Endothelial cell (in vitro differentiated cells): ENCODE measurements around the gene RBM33. TPM values are rescaled to one million over a fixed set of nuclear protein-coding genes. Genes with fewer than 3 reads are reported as not detected.

Experiments used
- DNase-seq: peaks from one replicate; pipeline ENCODE4 v3.0.0; 2021; ENCODE audit warnings: low spot score
- H3K27ac Mint-ChIP-seq: one replicate; pipeline ENCODE4 v1.8.0; 2021; ENCODE audit warnings: mixed read lengths, inconsistent platforms; ENCODE audit not compliant: unreplicated experiment
- H3K27me3 Mint-ChIP-seq: one replicate; pipeline ENCODE4 v1.8.0; 2021; ENCODE audit warnings: mild to moderate bottlenecking, moderate library complexity, mixed read lengths, inconsistent platforms; ENCODE audit not compliant: unreplicated experiment
- H3K36me3 Mint-ChIP-seq: one replicate; pipeline ENCODE4 v1.8.0; 2021; ENCODE audit warnings: mild to moderate bottlenecking, low read depth, mixed read lengths, inconsistent platforms; ENCODE audit not compliant: unreplicated experiment
- H3K4me1 Mint-ChIP-seq: one replicate; pipeline ENCODE4 v1.8.0; 2021; ENCODE audit warnings: mild to moderate bottlenecking, mixed read lengths, inconsistent platforms; ENCODE audit not compliant: unreplicated experiment
- H3K4me3 Mint-ChIP-seq: one replicate; pipeline ENCODE4 v1.8.0; 2021; ENCODE audit warnings: mild to moderate bottlenecking, mixed read lengths, inconsistent platforms; ENCODE audit not compliant: unreplicated experiment
- H3K9me3 Mint-ChIP-seq: one replicate; pipeline ENCODE4 v1.8.0; 2021; ENCODE audit warnings: mixed read lengths, inconsistent platforms; ENCODE audit not compliant: unreplicated experiment
- long read RNA-seq: library from polyadenylated mRNA; unstranded; transcript quantifications from one replicate; pipeline ENCODE4 v2.0.0, GENCODE V29; 2020; ENCODE audit not compliant: unreplicated experiment
- total RNA-seq: library from RNA; stranded (reverse); fragmentation: NEBNext Ultra II Directional; extraction: Animal tissue kit (Norgen Biotek cat#: 25700); gene quantifications from one replicate; pipeline ENCODE4 v1.2.1, GENCODE V29; 2021; ENCODE audit not compliant: unreplicated experiment
- TF ChIP-seq, protein P1 (sequence below): fragments of 200-600 bp; sonication (generic); IDR thresholded peaks from one replicate; pipeline ENCODE4 v1.5.0; 2021; ENCODE audit warnings: antibody characterized with exemption; ENCODE audit not compliant: unreplicated experiment

RBM33 gene, protein sequence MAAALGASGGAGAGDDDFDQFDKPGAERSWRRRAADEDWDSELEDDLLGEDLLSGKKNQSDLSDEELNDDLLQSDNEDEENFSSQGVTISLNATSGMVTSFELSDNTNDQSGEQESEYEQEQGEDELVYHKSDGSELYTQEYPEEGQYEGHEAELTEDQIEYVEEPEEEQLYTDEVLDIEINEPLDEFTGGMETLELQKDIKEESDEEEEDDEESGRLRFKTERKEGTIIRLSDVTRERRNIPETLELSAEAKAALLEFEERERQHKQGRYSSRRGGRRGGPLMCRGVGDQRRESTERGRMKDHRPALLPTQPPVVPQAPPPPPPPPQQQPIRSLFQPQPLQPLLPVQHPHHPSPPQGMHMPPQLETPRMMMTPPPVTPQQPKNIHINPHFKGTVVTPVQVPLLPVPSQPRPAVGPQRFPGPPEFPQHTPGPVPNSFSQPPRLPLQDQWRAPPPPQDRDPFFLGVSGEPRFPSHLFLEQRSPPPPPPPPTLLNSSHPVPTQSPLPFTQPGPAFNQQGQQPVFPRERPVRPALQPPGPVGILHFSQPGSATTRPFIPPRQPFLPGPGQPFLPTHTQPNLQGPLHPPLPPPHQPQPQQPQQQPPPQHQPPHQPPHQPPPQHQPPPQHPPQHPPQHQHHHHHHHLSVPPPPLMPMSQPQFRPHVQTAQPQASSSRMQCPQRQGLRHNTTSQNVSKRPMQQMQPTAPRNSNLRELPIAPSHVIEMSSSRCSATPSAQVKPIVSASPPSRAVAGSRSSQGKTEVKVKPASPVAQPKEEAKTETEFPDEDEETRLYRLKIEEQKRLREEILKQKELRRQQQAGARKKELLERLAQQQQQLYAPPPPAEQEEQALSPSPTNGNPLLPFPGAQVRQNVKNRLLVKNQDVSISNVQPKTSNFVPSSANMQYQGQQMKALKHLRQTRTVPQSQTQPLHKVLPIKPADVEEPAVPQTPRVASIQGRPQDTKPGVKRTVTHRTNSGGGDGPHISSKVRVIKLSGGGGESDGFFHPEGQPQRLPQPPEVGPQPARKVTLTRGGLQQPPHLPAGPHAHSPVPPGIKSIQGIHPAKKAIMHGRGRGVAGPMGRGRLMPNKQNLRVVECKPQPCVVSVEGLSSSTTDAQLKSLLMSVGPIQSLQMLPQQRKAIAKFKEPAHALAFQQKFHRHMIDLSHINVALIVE
- 65.3 TPM for total RNA-seq
- long read RNA-seq, partial matches to known transcripts: 2 of 7 reads
- long read RNA-seq, other reads (novel, unspliced or antisense): 2 of 7 reads

DNA sequence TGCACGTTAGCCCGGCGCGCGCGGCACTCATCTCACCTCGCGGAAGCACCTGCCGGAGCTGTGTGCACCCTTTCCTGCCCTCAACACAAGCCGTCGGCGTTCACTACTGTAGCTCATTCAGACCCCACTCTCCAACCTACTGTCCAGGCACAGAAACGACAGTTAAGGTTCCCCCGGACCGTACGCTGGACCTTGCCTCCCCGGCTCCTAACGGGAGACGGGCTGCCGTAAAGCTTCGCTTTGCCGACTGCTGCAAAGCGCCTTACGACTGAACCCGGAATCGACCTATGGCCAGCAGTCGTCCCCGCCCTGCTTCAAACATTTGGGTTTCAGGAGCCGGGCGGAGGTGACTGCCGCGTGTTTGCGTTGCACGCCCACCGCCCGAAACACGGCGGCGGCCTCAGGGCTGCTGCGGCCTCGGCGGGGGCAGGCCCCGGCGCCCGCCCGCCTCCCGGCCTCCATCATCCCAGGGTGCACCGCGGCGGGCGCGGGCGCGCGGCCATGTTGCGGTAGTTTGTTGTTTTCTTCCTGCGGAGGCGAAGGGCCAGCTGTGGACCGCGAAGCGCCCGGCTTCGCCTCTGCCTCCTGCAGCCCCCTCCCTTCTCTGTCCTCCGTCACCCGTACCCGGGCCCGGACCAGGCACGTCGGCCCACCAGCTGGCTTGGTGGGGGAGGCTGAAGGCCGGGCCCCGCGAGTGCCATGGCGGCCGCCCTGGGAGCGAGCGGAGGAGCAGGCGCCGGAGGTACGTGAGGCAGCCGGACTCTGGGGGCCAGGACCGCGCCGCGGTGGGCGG lies at the start of gene RBM33:
TSS of gene RBM33 (plus strand) at position 484 of the 793 bp plus-strand sequence. CDS start at position 700, 216 bp downstream.
- peak; percentile 72 for DNase-seq
- H3K27ac Mint-ChIP-seq: peak within 1 kb of the TSS; percentile 99
- peaks cover 11% of the 10 kb centered on the region for H3K27me3 Mint-ChIP-seq
- H3K36me3 Mint-ChIP-seq: peaks cover 48% of the 10 kb centered on the region
- TF ChIP-seq, protein P1, sequence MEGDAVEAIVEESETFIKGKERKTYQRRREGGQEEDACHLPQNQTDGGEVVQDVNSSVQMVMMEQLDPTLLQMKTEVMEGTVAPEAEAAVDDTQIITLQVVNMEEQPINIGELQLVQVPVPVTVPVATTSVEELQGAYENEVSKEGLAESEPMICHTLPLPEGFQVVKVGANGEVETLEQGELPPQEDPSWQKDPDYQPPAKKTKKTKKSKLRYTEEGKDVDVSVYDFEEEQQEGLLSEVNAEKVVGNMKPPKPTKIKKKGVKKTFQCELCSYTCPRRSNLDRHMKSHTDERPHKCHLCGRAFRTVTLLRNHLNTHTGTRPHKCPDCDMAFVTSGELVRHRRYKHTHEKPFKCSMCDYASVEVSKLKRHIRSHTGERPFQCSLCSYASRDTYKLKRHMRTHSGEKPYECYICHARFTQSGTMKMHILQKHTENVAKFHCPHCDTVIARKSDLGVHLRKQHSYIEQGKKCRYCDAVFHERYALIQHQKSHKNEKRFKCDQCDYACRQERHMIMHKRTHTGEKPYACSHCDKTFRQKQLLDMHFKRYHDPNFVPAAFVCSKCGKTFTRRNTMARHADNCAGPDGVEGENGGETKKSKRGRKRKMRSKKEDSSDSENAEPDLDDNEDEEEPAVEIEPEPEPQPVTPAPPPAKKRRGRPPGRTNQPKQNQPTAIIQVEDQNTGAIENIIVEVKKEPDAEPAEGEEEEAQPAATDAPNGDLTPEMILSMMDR: no peak
- H3K9me3 Mint-ChIP-seq: no peaks in the 10 kb centered on the region
- H3K4me1 Mint-ChIP-seq: peaks cover 24% of the 10 kb centered on the region
- H3K4me3 Mint-ChIP-seq: peak within 1 kb of the TSS; percentile 100

DNA sequence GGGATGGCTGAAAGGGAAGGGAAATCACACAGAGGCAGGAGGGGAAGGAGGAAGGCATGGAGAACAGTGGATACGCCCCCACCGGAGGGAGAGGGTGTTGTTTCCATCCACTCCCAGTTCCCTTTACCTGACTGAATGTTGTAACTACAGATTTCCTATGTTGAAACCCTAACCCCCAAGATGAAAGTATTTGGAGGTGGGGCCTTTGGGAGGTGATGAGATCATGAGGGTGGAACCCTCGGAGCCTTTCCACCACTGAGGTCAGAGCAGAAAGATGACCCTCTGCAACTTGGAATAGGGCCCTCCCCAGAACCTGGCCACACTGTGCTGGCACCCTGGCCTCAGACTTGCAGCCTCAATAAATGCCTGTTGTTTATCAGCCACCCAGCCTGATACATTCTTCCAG lies 49.5 kb upstream of the RBM33 start:
- no peaks in the 10 kb centered on the region for H3K9me3 Mint-ChIP-seq
- no peaks in the 10 kb centered on the region for H3K36me3 Mint-ChIP-seq
- peaks cover 4% of the 10 kb centered on the region for H3K27me3 Mint-ChIP-seq
- no peak overlapping the region for H3K27ac Mint-ChIP-seq
- TF ChIP-seq, protein P1: peak; percentile 5
- no peak overlapping the region for H3K4me3 Mint-ChIP-seq
- DNase-seq: no peak
- H3K4me1 Mint-ChIP-seq: peaks cover 4% of the 10 kb centered on the region

DNA sequence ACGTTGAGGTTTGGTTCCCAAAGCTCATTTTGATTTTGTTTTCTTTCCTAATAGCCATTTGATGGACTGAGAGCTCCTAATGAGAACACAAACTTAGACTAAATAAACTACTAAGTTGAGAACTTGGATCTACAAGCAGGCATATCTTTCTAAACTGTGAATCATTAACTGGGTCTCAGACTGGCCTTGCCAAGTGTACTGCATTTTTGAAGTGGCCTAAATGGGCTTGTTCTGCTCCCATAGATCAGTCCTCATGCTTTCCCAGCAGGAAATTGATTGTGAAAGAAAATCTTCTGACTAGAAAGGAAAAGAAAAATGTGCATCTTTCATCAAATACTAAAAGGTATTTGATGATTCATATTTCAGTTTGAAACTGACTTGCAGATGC lies 46.7 kb upstream of the RBM33 start:
- H3K27ac Mint-ChIP-seq: no peak overlapping the region
- H3K27me3 Mint-ChIP-seq: no peaks in the 10 kb centered on the region
- no peaks in the 10 kb centered on the region for H3K36me3 Mint-ChIP-seq
- H3K9me3 Mint-ChIP-seq: no peaks in the 10 kb centered on the region
- H3K4me1 Mint-ChIP-seq: peaks cover 4% of the 10 kb centered on the region
- H3K4me3 Mint-ChIP-seq: no peak overlapping the region
- DNase-seq: no peak
- TF ChIP-seq, protein P1: no peak

DNA sequence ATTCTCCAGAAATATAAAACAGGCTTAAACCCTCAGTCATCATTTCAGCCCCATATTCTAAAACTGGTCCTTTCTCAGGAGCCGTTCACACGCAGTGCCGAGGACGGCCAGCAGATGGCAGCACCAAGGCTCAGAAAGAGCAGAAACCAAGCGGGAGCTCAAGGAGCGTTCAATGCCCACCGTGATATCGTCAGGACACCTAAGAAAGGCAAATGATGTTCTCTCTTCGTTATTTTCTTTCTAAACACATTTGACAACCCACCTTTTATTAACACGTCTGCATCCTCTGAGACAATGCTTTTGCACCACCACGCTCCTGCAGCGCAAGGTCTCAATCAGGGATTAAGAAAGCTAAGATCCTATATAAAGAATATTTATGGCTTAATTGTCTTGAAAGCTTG lies 45.7 kb upstream of the RBM33 start:
- Mint-ChIP-seq H3K4me3 (no peak overlapping the region), H3K36me3 (no peaks in the 10 kb centered on the region), H3K4me1 (peaks cover 14% of the 10 kb centered on the region), H3K9me3 (no peaks in the 10 kb centered on the region), H3K27ac (no peak overlapping the region), H3K27me3 (peaks cover 2% of the 10 kb centered on the region)
- TF ChIP-seq, protein P1: peak; percentile 98
- peak; percentile 92 for DNase-seq
